Mesendoderm (in vitro differentiated cells): Measurements from ENCODE around the gene CYP17A1.

Experiments used
- DNase-seq: peaks from one replicate; pipeline ENCODE4 v3.0.0; 2013
- H2AK5ac ChIP-seq: 2 replicates; pipeline ENCODE4 v1.6.1; 2013; ENCODE audit warnings: low read length, inconsistent platforms
- H2BK120ac ChIP-seq: 2 replicates; pipeline ENCODE4 v1.6.1; 2013; ENCODE audit warnings: low read depth, mild to moderate bottlenecking, low read length, moderate library complexity, mixed read lengths
- H2BK15ac ChIP-seq: replicated peaks from 2 replicates; pipeline ENCODE4 v1.6.1; 2013; ENCODE audit warnings: low read depth, mild to moderate bottlenecking, moderate library complexity
- H2BK5ac ChIP-seq: 2 replicates; pipeline ENCODE4 v1.6.1; 2013; ENCODE audit warnings: low read length, inconsistent platforms
- H3K18ac ChIP-seq: 2 replicates; pipeline ENCODE4 v1.6.1; 2013; ENCODE audit warnings: mild to moderate bottlenecking, low read length, mixed read lengths
- H3K23ac ChIP-seq: one replicate; pipeline ENCODE4 v1.6.1; 2013; ENCODE audit warnings: low read length
- H3K27ac ChIP-seq: 2 replicates; pipeline ENCODE4 v1.5.1; 2013; ENCODE audit warnings: low read depth, mild to moderate bottlenecking, inconsistent platforms, low read length, moderate library complexity
- H3K27me3 ChIP-seq: 2 replicates; pipeline ENCODE4 v1.6.1; 2013; ENCODE audit warnings: low read length, control low read depth, mild to moderate bottlenecking, inconsistent platforms; ENCODE audit not compliant: insufficient read depth, poor library complexity
- H3K36me3 ChIP-seq: 2 replicates; pipeline ENCODE4 v1.6.1; 2013; ENCODE audit warnings: low read length, inconsistent platforms; ENCODE audit not compliant: control insufficient read depth, insufficient read depth
- H3K4ac ChIP-seq: one replicate; pipeline ENCODE4 v1.6.1; 2013; ENCODE audit warnings: low read depth, mild to moderate bottlenecking, low read length, moderate library complexity
- H3K4me1 ChIP-seq: 2 replicates; pipeline ENCODE4 v1.6.1; 2013; ENCODE audit warnings: low read depth, low read length, inconsistent platforms; ENCODE audit not compliant: control insufficient read depth
- H3K4me2 ChIP-seq: 2 replicates; pipeline ENCODE4 v1.6.1; 2013; ENCODE audit warnings: low read length
- H3K4me3 ChIP-seq: 2 replicates; pipeline ENCODE4 v1.5.1; 2013; ENCODE audit warnings: mild to moderate bottlenecking, low read length
- H3K56ac ChIP-seq: one replicate; pipeline ENCODE4 v1.6.1; 2013; ENCODE audit warnings: low read length
- H3K79me1 ChIP-seq: 2 replicates; pipeline ENCODE4 v1.6.1; 2013; ENCODE audit warnings: low read length, inconsistent platforms
- H3K79me2 ChIP-seq: 2 replicates; pipeline ENCODE4 v1.6.1; 2013; ENCODE audit warnings: mild to moderate bottlenecking, low read length; ENCODE audit not compliant: control insufficient read depth, insufficient read depth
- H3K9ac ChIP-seq: 2 replicates; pipeline ENCODE4 v1.6.1; 2013; ENCODE audit warnings: low read length, inconsistent platforms
- H4K5ac ChIP-seq: one replicate; pipeline ENCODE4 v1.6.1; 2013; ENCODE audit warnings: low read length
- H4K8ac ChIP-seq: one replicate; pipeline ENCODE4 v1.6.1; 2013; ENCODE audit warnings: low read depth, mild to moderate bottlenecking, control low read depth, low read length, moderate library complexity
- WGBS: extraction: QIAGEN DNeasy Blood & Tissue Kit; methylation state at CpG from one replicate; pipeline ENCODE4 v1.1.7; 2013; ENCODE audit warnings: low lambda C conversion rate, missing lambda C conversion rate; ENCODE audit not compliant: insufficient coverage; ENCODE audit errors: extremely low coverage; 5-methylcytosine and 5-hydroxymethylcytosine counted together

Gene CYP17A1

DNA sequence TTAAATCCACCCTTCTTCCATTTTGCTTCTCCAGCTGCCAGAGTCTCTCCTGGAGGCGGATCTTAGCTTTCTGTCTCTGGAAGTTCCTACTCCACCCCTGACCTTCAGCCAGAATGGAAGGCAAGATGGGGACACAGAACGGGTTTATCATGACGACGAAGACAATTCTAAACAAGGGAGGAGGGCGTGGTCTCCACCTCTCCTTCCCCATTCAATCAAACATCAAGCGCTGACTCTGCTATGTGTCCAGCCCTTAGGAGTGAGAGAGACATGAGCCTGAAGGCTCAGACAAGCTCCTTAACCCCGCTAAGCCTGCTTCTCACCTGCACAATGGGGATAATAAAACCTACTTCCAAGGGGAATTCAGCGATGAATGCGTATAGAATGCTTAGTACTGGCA, 3.1 kb downstream of the CYP17A1 start:
- no peak overlapping the region for H2BK15ac ChIP-seq
- H4K8ac ChIP-seq, result no peak overlapping the region
- H3K23ac ChIP-seq, result no peak overlapping the region
- H3K18ac ChIP-seq, result no peak overlapping the region
- H2BK120ac ChIP-seq, result no peak overlapping the region
- no peak overlapping the region for H3K4ac ChIP-seq
- no peaks in the 10 kb centered on the region for H3K79me2 ChIP-seq
- WGBS, result no CpG with 5 or more reads among the region's 9 CpGs
- no peak for DNase-seq
- H3K79me1 ChIP-seq, result no peaks in the 10 kb centered on the region
- no peaks in the 10 kb centered on the region for H3K36me3 ChIP-seq
- H3K4me3 ChIP-seq, result no peak overlapping the region
- no peak overlapping the region for H4K5ac ChIP-seq
- no peaks in the 10 kb centered on the region for H3K4me1 ChIP-seq
- H3K27ac ChIP-seq, result no peak overlapping the region
- H3K56ac ChIP-seq, result no peak overlapping the region
- no peak overlapping the region for H3K9ac ChIP-seq
- H2BK5ac ChIP-seq, result no peak overlapping the region
- H2AK5ac ChIP-seq, result no peak overlapping the region
- no peaks in the 10 kb centered on the region for H3K27me3 ChIP-seq
- H3K4me2 ChIP-seq, result no peak overlapping the region

DNA sequence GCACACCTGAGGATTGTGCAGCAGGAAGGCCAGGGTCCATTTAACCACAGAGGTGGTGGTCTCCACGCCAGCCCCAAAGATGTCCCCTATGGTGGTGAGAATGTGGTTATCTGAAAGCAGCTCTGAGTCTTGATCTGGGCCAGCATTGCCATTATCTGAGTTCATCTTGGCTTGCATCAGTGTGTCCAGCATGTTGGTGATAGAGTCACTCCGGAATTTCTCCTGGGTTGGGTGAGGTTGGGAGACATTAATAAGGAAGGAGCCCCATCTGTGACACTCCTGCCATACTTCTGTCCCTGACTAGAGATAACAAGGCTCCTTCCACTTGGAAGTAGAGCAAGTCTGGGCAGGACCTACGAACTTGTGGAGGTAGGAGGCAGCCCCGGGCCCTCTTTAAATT, 4.2 kb downstream of the CYP17A1 start:
- Histone ChIP-seq H3K4ac (no peak overlapping the region), H3K36me3 (no peaks in the 10 kb centered on the region), H3K79me2 (no peaks in the 10 kb centered on the region), H3K4me2 (no peak overlapping the region), H4K5ac (no peak overlapping the region), H3K27me3 (no peaks in the 10 kb centered on the region), H3K56ac (no peak overlapping the region), H2BK15ac (no peak overlapping the region), H2AK5ac (no peak overlapping the region), H4K8ac (no peak overlapping the region), H3K18ac (no peak overlapping the region), H3K23ac (no peak overlapping the region), H3K79me1 (no peaks in the 10 kb centered on the region), H3K4me3 (no peak overlapping the region), H3K4me1 (no peaks in the 10 kb centered on the region), H3K9ac (no peak overlapping the region), H3K27ac (no peak overlapping the region), H2BK5ac (no peak overlapping the region), H2BK120ac (no peak overlapping the region)
- DNase-seq, result no peak
- WGBS, result no CpG with 5 or more reads among the region's 4 CpGs

DNA sequence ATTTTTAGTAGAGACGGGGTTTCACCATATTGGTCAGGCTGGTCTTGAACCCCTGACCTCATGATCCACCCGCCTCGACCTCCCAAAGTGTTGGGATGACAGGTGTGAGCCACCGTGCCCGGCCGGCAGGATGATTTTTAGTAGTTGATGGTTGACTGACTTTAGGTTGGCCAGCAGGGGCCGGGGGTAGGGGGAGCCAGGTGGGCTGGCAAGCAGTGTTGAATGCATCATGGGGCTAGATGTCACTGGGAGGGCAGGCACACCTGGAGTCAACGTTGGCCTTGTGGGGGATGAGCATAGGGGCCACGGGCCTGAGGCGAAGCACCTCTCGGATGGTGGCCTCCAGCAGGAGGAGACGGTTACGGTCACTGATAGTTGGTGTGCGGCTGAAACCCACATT, 5.0 kb downstream of the CYP17A1 start:
- H3K4ac ChIP-seq, result no peak overlapping the region
- no peak overlapping the region for H3K4me2 ChIP-seq
- H2BK120ac ChIP-seq, result no peak overlapping the region
- DNase-seq, result no peak
- no peak overlapping the region for H3K9ac ChIP-seq
- no peaks in the 10 kb centered on the region for H3K36me3 ChIP-seq
- H3K27me3 ChIP-seq, result no peaks in the 10 kb centered on the region
- no peak overlapping the region for H4K8ac ChIP-seq
- H3K56ac ChIP-seq, result no peak overlapping the region
- H3K79me2 ChIP-seq, result no peaks in the 10 kb centered on the region
- H3K18ac ChIP-seq, result no peak overlapping the region
- no CpG with 5 or more reads among the region's 14 CpGs for WGBS
- H2BK15ac ChIP-seq, result no peak overlapping the region
- no peak overlapping the region for H2BK5ac ChIP-seq
- no peak overlapping the region for H3K4me3 ChIP-seq
- no peak overlapping the region for H3K23ac ChIP-seq
- no peak overlapping the region for H3K27ac ChIP-seq
- no peaks in the 10 kb centered on the region for H3K79me1 ChIP-seq
- H4K5ac ChIP-seq, result no peak overlapping the region
- H2AK5ac ChIP-seq, result no peak overlapping the region
- H3K4me1 ChIP-seq, result no peaks in the 10 kb centered on the region

DNA sequence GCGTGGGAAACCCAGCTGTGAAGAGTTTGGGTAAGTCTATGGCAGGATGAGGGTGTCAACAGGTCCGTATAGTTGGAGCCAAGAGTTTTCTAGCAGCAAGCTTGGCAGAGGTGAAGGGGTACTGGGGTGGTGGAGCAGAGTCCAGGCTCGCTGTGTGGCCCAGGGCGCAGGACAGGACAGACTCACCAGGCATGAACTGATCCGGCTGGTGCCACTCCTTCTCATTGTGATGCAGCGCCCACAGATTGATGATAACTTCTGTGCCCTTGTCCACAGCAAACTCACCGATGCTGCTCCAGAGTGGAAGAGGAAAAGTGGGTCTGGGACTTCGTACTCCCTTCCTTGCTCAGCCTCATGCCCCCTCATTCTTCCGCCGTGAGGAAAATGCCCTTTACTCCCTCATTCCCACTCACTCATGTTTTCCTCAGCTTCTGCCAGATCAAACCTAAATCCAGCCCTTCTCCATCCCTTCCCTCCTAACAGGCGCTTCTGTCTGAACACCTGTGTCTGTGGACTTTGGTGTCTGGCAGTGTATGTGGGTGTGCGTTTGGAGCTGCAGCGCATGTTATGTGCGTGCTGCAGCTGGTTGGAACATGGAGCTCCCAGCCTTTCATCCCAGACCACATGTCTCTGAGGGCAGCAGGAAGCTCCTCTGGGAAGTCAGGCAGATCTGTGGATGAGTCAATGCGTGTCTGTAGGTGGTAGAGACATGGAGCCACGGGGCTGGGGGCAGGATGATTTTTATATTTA, 5.7 kb downstream of the CYP17A1 start:
- Histone ChIP-seq H4K8ac (no peak overlapping the region), H2AK5ac (no peak overlapping the region), H3K36me3 (no peaks in the 10 kb centered on the region), H3K4me1 (no peaks in the 10 kb centered on the region), H3K9ac (no peak overlapping the region), H2BK120ac (no peak overlapping the region), H3K4me2 (no peak overlapping the region), H2BK15ac (no peak overlapping the region), H3K79me2 (no peaks in the 10 kb centered on the region), H3K79me1 (no peaks in the 10 kb centered on the region), H3K23ac (no peak overlapping the region), H3K18ac (no peak overlapping the region), H3K27me3 (no peaks in the 10 kb centered on the region), H2BK5ac (no peak overlapping the region), H4K5ac (no peak overlapping the region), H3K4ac (no peak overlapping the region), H3K27ac (no peak overlapping the region), H3K56ac (no peak overlapping the region), H3K4me3 (no peak overlapping the region)
- WGBS, result no CpG with 5 or more reads among the region's 16 CpGs
- DNase-seq, result no peak

- Histone ChIP-seq H3K18ac (no peak overlapping the region), H3K23ac (no peak overlapping the region), H3K79me2 (no peaks in the 10 kb centered on the region), H4K5ac (no peak overlapping the region), H2BK120ac (no peak overlapping the region), H3K4ac (no peak overlapping the region), H2BK15ac (no peak overlapping the region), H3K56ac (no peak overlapping the region), H3K36me3 (no peaks in the 10 kb centered on the region), H2BK5ac (no peak overlapping the region), H3K79me1 (no peaks in the 10 kb centered on the region), H2AK5ac (no peak overlapping the region), H4K8ac (no peak overlapping the region), H3K4me1 (no peaks in the 10 kb centered on the region), H3K4me2 (no peak overlapping the region), H3K27ac (no peak overlapping the region), H3K27me3 (no peaks in the 10 kb centered on the region), H3K4me3 (no peak overlapping the region), H3K9ac (no peak overlapping the region)
- no CpG with 5 or more reads among the region's 5 CpGs for WGBS
- no peak for DNase-seq
These were observed 9.6 kb downstream of the CYP17A1 start for GRCh38 chr10:102827597-102827975.
